NCI-H2227 (cell line): ENCODE results near the gene MEMO1.
"Not testable (repeated sequence)": the region's sequence is repeated elsewhere in the genome, so short reads cannot be mapped to it uniquely, and the experiment has no call there.

Experiments
- DNase-seq: peaks from one replicate; lab custom pipeline; 2025; ENCODE audit not compliant: unreplicated experiment; lab: John Stamatoyannopoulos, UW

The MEMO1 gene

DNA sequence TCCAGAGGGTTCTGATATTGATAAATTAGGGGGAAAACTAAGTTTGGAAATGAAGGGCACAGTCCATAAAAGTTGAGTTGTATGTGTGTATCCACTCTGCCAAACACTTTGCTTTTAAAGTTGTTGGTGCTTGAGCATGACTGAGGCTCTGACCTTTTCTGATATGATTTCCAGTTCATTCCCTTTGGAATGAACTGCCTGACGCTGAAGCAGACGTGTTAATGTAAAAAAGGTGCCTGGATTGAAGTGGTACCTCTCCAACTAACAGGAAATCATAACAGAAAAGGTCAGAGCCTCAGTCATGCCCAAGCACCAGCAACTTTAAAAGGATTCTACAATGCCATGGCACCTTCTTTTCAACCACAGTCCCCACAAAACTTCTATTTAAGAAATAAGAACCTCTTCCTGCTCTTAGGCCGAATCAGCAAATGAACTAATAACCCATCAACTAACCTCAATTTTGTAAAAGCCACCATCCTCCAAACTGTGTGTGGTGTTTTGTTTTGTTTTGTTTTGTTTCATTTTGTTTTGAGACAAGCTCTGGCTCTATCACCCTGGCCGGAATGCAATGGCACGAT, 52.6 kb downstream of the MEMO1 start:
- no peak for DNase-seq

DNA sequence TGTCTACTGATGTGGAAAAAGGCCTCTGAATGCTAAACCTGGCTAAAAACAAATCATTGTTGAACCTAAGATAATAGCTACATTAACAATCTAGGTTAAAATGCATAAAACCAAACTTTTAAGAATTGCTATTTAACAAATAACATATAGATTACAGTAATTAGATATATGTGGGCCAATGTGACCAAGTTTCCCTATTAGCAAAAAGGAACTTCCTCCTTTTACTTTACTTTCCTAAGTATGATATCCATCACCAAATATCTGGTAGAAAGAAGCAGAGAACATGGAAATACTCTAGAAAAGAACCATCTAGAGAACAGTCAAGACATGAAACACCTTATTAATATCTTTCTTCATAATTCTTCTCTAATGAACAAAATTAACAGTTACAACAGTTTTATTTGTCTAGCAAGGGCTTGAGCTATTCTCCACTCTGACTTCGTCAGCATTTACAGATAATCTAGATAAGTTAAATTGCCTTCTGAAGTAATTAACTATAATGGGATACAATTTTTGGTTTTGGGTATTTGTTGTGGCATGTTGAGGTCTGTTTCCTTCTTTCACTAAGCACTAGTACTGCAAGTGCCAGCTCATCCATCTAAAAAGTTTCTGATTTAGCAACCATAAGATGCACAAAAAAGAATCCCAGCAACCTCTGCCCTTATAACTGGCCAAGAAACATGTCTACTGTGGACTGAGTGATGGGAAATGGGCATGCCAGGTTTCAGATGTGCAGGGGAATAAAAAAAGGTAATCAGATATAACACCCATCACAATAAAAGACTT, 53.3 kb downstream of the MEMO1 start:
- DNase-seq = no peak

- not testable (repeated sequence) for DNase-seq
These were observed 53.9 kb downstream of the MEMO1 start for GRCh38 chr2:31956934-31957333.

DNA sequence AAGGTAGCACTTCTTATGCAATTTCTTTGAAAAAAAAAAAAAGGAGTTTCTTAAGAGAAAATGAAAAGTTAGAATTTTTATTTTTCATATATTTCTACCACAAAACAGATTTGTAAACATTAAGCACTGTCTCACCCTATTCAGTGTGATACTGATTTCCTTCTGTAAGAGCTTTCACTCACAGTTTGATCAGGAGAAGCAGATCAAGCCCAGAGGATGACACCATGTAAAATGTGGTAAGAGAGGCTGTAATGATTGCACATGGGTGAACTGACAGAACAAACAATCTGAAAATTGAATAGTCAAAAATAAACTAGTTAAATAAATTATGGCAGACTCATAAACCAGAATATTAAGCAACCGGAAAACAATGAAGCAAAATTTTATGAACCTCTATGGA, 54.5 kb downstream of the MEMO1 start:
- no peak for DNase-seq

- not testable (repeated sequence) for DNase-seq
These were observed 57.7 kb downstream of the MEMO1 start for GRCh38 chr2:31953095-31953494.

GRCh38 chr2:31950946-31951562, 59.8 kb downstream of the MEMO1 start:
- DNase-seq = no peak

GRCh38 chr2:31947871-31948270, 62.9 kb downstream of the MEMO1 start:
- no peak for DNase-seq

DNA sequence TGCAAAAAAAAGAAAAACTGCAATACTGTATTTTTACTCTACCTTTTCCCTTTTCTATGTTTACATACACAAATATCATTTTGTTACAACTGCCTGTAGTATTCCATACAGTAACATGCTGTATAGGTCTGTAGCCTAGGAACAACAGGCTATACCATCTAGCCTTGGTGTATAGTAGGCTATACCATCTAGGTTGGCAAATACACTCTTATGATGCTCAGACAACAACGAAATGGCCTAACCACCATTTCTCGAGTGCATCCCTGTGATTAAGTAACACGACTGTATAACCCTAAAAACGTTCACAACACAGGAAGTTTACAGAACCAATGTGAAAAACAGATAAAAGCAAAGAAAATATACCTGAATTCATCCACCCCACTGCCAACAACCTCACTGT, 64.0 kb downstream of the MEMO1 start:
- no peak for DNase-seq

DNA sequence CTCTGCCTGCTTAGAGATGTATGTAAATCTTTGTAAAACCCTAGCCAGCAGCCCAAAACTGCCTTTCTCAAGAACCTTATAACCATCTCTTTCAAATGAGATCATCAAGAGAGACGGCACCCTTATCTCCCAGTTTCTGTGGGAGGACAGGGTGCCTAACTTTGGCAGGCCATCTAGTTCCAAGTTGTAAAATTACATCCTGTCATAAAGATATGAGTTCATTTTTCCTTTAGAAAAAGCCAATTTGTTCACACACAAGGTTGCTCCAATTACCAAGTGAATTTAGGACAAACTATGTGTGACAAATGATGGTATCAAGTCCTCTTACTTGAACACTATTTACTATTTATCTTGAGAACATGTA, 65.3 kb downstream of the MEMO1 start:
- DNase-seq = no peak

- DNase-seq = no peak
These were observed 65.8 kb downstream of the MEMO1 start for GRCh38 chr2:31944828-31945571.

- DNase-seq = no peak
These were observed 67.1 kb downstream of the MEMO1 start for GRCh38 chr2:31943636-31944225.

DNA sequence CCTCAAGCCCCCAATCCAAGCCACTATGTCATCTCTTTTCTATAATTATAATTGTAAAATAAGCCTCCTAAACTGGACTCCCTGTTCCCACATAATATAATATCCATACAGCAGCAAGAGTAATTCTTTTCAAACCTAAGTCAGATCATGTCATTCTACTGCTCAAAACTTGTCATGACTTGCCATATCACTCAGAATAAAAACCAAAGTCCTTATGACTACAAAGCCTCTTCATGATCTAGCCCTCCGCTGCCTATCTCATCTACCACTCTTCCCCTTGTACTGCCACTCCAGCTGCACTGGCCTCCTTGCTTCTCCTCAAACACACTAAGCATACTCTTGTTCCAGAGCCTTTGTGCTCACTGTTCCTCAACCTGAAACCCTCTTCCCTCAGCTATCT, 69.9 kb downstream of the MEMO1 start:
- DNase-seq = no peak

GRCh38 chr2:31937741-31938140, 73.1 kb downstream of the MEMO1 start:
- no peak for DNase-seq

- no peak for DNase-seq
These were observed 75.4 kb downstream of the MEMO1 start for GRCh38 chr2:31935370-31935769.

GRCh38 chr2:31933066-31933465, 77.7 kb downstream of the MEMO1 start:
- DNase-seq = no peak

- no peak for DNase-seq
These were observed 78.2 kb downstream of the MEMO1 start for GRCh38 chr2:31932589-31932988.

- DNase-seq = no peak
These were observed 78.9 kb downstream of the MEMO1 start for GRCh38 chr2:31931916-31932315.

DNA sequence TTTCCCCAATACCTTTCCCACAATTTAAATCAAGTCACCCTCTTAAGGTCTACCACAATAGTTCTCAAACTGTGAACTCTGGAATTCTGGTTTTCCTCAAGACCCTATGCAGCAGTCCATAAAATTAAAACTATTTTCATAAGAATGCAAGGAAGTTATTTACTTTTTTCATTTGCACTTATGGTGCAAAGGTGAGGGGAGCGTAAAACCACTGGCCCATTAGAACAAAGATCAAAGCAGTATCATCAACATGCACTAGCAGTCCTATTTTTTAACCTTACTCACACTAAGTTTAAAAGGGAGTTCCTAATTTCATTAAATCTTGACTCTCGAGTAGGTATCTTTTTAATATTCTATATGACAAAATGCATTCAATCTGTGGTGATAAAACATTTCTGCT, 85.3 kb downstream of the MEMO1 start:
- DNase-seq = no peak

DNA sequence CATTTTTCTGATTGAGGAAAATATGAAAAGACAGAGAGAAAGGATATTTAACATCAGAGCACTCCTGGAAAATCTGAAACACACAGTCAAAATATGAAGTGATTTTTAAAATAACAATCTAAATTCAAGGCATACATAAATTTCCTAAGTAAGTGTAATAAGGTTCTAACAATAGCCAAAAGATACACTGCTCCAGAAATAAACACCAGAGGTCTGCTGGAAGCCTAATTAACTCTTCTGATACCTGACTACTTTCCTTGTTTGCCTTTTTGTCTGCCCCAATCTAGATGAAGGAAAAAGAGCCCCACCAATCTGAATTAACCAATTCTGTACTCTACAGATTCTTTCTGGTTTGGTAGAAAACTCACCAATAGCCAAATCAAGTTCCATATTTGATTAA, 87.1 kb downstream of the MEMO1 start:
- no peak for DNase-seq

DNA sequence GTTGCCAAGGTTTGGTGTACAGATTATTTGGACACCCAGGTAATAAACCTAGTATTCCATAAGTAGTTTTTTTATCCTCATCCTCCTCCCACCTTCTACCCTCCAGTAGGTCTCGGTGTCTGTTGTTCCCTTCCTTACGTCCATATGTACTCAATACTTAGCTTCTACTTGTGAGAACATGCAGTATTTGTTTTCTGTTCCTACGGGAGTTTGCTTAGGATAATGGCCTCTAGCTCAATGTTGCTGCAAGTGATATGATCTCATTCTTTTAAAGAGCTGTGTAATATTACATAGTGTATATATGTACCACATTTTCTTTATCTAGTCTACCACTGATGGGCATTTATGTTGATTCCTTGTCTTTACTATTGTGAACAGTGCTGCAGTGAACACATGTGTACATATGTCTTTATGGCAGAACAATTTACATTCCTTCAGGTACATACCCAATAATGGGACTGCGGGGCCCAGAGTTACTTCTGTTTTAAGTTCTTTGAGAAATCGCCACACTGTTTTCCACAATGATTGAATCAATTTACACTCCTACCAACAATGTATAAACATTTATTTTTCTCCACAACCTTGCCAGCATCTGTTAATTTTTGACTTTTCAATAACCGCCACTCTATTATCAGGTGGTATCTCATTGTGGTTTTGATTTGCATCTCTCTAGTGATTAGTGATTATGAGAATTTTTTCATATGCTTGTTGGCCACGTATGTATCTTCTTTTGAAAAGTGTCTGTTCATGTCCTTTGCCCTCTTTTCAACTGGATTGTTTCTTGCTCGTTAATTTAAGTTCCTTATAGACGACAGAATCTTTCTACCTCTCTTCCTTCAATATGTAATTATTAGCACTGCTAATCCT, 88.0 kb downstream of the MEMO1 start:
- no peak for DNase-seq
